Embryonic facial prominence (tissue), 1 donor: ENCODE measurements around the gene IL23A.
A peak's percentile ranks its signal among the peaks of the same experiment; 100 is the strongest.
"Not testable (repeated sequence)": the region's sequence is repeated elsewhere in the genome, so short reads cannot be mapped to it uniquely, and the experiment has no call there.

Experiments used
- DNase-seq: peaks from one replicate; pipeline ENCODE4 v3.0.0-alpha.2; 2016; ENCODE audit errors: extremely low spot score

IL23A gene

GRCh38 chr12:56326126-56326525 is 12.6 kb upstream of the IL23A start:
- DNase-seq = no peak

DNA sequence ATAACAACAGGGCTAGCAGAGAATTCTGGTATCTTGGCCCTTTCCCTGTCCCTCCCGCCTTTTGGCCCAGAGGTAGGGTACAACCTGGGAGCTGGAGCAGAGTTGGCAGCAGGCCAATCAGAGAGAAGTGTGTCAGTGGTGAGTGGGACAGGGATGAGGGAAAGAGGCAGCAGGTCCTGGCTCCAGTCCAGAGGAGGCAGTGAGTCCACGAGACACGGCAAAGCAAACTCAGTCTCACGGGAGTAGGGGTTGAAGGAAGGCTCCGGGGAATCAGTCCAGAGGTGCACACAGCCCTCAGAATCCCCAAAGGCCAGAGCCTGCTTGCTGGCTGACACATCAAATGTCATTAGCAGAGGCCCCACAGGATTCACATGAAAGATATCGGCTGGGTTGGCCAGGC is 12.2 kb upstream of the IL23A start:
- no peak for DNase-seq

DNA sequence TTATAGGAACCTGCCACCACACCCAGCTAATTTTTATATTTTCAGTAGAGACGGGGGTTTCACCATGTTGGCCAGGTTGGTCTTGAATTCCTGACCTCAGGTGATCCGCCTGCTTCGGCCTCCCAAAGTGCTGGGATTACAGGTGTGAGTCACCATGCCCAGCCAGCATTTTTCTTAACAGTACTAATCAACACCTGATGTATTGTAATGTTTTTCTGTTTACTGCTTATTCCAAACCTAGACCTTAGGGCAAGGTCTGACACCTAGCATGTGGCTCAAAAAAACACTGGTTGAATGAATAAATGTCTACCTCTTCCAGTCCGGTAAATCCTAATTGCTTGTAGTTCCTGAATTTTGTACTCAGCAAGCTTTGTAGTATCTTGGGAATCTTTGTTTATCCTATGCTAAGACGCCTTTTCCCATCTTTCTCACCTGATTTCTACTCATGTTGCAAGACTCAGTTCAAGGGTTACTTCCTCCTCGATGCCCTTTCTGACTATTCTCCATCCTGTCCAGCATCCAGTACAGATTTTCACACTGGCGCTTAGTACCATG is 7.7 kb upstream of the IL23A start:
- DNase-seq = no peak

- no peak for DNase-seq
Measured at GRCh38 chr12:56332512-56333196, 6.0 kb upstream of the IL23A start.

DNA sequence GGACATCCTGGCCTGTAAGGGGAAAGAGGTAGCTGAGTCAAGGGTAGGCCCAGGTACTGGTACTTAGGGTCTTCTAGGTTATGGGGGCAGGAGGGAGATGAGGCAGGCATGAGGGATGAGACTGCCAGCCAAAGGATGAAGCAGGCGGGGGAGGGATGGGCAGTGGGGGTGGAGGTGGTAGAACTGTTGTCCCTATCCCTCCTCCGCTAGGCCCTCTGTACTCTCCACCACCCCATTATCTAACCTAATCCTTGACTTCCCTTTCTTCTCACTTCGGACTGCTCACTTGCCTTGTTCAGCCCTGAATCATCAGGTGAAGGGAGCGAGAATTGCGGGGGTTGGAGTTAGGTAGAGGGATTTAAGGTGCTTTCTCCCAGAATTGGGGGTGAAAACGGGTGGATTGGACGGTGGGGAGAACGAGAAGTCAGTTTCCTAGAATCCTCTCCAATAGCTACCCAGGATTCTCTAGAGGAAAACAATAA is 5.4 kb upstream of the IL23A start:
- DNase-seq = no peak

DNA sequence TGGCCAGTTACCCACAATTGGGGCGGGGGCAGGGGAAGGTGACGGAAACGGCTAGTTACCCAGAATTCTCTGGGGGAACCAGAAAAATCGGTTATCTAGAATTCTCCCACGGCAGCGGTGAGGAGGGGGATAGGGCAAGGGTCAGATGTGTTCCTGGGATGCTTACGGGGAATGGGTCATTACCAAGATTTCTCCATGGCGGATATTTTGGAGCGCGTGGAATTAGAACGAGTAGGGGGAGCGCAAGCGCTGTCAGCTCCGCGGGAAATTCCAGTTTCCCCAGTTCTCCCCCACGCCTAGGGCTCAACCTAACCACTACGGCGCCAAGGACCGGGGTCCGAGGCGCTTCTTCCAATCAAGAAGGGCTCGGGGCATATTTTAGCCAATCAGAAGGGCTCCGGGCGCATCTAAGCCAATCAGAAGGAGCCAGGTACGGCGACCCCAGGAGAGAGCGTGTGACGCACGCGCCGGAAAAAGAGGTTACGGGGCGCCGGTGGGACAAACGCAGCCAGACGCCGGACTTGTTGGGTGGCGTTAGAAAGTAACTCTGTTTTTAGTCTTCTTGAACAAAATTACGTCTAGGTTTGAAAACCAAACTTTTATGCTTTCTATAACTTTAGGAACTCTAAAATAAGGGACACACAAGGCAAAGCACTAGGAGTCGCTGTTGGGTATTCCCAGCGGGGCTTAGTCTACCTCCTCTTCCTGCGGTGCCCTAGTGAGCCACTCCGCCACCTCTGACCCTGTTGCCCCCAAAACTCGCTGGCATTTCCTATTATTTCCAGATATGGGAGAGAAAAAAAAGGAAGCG is 4.8 kb upstream of the IL23A start, which contains the start of gene PAN2:
TSS of gene PAN2 (minus strand) at position 322 of the 811 bp plus-strand sequence. CDS start 906 bp downstream, outside the sequence.
- DNase-seq = peak; percentile 92

- DNase-seq = no peak
Measured at GRCh38 chr12:56334490-56334793, 4.2 kb upstream of the IL23A start.

GRCh38 chr12:56335527-56335926 is 3.2 kb upstream of the IL23A start:
- DNase-seq = not testable (repeated sequence)

DNA sequence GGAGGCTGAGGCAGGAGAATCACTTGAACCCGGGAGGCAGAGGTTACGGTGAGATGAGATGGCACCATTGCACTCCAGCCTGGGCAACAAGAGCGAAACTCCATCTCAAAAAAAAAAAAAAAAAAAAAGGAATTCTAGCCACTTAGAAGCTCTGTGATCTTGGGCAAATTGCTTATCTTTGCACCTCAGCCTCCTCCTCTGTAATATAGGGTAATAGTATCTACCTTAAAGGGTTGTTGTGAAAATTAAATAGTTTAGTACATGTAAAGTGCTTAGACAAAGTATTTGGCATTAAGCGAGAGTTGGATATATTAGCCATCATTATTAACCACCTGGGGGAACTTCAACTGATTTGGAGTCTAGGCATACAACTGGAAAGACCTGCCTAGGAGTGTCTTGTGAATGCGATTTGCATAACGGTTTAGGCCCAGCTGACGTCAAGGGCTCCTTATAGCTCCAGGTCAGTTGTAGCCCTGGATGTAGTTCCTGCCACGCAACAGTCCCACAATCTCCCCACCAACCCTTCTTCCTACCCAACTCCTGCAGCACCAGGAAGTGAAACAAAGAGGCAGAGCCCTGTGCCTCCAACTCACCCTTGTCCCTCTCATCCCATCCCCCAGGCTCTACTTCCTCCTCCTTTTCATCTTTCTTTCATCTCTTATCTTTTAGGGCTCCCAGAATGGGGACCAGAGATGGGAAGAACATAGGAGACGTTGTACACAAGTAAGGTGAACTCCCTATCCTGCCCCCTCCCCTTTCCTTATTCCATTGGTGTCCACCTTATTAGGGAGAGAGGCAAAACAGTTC is 2.1 kb upstream of the IL23A start:
- no peak for DNase-seq

GRCh38 chr12:56337753-56338251 is 882 bp upstream of the IL23A start:
- no peak for DNase-seq

GRCh38 chr12:56339158-56339422 is 406 bp downstream of the IL23A start:
- DNase-seq = no peak

GRCh38 chr12:56341616-56342015 is 2.9 kb downstream of the IL23A start:
- no peak for DNase-seq

DNA sequence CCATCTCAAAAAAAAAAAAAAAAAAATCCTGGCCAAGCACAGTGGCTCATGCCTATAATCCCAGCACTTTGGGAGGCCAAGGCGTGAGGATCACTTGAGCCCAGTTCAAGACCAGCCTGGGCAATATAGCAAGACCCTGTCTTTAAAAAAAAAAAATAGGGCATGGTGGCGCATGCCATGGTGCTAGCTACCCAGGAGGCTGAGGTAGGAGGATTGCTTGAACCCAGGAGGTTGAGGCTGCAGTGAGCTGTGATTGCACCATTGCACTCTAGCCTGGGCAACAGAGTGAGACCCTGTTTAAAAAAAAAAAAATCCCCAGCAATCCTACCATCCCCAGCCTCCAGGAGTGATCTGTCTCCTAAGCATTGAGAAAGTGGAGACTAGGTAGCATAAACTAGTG is 3.6 kb downstream of the IL23A start:
- DNase-seq = not testable (repeated sequence)

GRCh38 chr12:56346675-56347074 is 8.0 kb downstream of the IL23A start:
- DNase-seq = no peak

DNA sequence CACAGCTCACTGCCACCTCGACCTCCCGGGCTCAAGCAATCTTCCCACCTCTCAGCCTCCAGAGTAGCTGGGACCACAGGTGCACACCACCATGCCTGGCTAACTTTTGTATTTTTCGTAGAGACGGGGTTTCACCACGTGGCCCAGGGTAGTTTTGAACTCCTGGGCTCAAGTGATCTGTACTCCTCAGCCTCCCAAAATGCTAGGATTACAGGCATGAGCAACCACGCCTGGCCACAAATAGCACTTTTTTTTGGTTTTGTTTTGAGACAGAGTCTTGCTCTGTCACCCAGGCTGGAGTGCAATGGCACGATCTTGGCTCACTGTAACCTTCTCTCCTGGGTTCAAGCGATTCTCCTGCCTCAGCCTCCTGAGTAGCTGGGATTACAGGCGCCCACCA is 8.6 kb downstream of the IL23A start:
- DNase-seq = not testable (repeated sequence)

- no peak for DNase-seq
Measured at GRCh38 chr12:56348776-56349175, 10.1 kb downstream of the IL23A start.

DNA sequence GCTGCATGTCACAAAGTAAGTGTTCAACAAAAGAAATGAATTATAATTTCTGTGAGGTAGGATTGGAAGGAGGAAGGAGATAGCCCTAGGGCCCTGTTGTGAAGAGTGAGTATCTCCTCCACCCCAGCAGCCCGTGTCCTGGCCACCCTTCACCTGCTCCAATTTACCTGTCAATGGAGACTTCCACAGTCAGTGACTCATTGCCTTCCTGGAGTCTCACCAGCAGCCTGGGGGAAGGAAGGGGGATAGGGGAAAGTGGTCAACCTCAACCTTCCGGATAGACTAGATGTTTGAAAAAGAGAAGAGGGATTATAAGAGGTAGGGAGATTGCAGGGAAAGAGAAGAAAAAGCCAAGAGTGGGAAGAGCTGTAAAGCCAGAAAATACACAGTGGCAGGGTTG is 12.0 kb downstream of the IL23A start:
- DNase-seq = no peak

GRCh38 chr12:56351325-56351724 is 12.6 kb downstream of the IL23A start:
- DNase-seq = no peak

DNA sequence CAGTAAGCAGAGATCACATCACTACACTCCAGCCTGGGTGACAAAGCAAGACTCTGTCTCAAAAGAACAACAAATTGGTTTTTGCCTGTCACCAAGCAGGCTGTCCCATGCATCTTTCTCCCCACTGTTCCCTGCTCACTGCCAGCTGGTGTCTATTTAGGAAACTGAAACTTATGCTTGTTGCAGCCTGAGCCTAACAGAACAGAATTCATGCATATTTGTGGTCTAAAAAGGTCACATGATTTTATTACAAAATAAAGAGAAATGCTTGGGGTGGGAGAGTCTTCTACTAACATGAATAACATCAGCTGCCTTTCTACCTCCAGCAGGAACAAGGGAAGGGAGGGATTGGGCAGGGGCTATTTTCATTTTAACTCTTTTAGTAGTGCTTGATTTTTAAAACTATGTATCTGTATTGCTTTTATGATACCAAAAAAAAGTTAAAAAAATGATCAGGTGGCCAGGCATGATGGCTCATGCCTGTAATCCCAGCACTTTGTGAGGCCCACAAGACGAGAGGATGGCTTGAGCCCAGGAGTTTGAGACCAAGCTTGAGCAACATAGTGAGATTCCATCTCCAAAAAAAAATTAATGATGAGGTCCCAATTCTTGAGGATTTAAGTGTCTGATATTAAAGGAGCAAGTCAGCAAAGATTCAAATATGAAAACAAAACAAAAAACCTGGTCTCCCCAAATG is 20.3 kb downstream of the IL23A start:
- DNase-seq = peak; percentile 46

DNA sequence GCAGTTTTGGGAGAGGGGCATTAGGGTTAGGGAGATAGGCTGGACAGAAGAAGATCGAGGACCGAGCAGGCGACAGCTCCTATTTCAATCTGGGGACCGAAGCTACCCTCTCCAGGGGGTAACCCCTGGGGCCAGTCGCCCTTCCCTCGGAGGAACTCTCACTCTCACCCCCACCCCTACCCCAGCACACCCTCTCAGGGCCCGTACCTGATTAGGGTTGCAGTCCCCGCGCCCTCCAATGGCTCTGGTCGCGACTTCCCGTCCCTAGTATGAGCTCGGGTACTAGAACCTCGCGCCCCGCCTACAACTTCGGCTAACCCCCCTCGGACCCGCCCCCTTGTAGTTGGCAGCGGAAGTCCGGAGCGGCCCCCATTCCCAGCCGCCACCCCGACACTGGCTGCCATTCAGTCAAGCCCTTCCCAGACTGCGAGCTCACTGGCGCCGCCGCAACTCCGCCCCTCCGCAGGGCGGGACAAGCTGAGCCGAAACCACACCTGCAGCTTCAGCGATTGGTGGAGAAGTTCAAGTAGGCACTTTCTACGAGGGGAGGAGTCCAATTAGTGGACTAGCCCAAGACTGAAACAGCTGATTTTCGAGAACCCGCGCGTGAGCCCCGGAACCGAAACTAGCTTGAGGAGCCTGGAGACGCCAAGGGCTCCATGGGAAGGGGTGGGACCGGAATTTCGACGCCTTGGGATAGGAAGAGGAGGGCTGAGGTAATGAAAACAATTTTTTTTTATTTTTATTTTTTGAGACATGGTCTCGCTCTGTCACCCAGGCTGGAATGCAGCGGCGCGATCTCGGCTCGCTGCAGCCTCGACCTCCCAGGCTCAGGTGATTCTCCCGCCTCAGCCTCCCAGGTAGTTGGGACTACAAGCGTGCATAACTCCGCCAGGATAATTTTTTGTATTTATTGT is 21.4 kb downstream of the IL23A start, which contains the start of gene STAT2:
TSS of gene STAT2 (minus strand) at position 257 of the 917 bp plus-strand sequence. CDS start 3,536 bp downstream, outside the sequence.
- DNase-seq = peak; percentile 99
